Hypothalamus (tissue), 51 donors: Measurements from ENCODE around the gene ENAH.

Experiments
- DNase-seq, 51 donors: peaks; one replicate each; lab custom pipeline; 2025; lab: John Stamatoyannopoulos, UW

The ENAH gene

DNA sequence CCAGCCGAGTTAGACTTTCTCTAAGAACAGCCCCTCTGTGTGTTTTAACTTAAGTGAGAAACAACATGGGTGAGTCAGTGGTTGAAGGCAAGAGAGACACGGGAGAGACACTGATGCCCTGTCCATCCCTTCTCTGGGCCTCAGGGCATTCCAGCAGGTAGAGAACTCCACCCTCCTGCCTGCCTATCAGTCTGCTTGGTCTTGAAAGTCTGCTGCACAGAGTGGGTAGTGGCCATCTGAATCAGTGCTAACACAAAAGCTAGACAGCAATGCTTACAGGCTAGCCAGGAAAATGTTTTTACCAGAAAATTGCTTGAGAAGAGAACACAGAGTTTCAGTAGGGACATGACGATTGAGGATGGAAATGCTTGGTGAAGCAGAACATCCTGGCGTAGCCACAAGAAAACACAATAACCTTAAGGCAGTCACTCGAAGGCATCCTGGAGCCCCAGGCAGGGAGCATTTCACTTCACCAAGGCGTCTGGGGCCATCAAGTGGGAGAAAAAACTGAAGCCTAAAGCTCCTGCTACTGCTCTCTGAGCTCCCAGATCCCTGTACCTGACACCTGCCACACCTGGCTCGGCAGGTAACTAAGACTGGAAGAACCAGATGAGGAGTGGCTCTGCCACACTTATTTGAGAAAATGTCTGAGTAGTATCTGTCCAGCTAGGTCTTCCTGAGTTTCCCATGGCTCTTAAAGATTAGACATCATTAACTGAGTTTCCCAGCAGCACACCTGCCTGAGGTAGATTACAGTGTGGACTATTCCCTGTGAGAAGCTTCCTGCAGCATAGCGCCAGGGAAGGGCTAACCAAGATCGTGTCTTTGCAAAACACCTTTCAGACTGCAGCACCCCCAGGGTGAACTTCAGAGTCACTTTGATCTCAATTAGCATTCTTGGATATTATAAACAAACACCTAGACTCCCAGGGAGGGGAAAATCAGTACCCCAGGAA, 207.0 kb downstream of the ENAH start:
- DNase-seq = no peak

- DNase-seq = no peak
Observed at GRCh38 chr1:225442123-225442505, 210.8 kb downstream of the ENAH start.

GRCh38 chr1:225441314-225442122, 211.4 kb downstream of the ENAH start:
- DNase-seq = no peak

- no peak for DNase-seq
Observed at GRCh38 chr1:225440380-225441221, 212.3 kb downstream of the ENAH start.

DNA sequence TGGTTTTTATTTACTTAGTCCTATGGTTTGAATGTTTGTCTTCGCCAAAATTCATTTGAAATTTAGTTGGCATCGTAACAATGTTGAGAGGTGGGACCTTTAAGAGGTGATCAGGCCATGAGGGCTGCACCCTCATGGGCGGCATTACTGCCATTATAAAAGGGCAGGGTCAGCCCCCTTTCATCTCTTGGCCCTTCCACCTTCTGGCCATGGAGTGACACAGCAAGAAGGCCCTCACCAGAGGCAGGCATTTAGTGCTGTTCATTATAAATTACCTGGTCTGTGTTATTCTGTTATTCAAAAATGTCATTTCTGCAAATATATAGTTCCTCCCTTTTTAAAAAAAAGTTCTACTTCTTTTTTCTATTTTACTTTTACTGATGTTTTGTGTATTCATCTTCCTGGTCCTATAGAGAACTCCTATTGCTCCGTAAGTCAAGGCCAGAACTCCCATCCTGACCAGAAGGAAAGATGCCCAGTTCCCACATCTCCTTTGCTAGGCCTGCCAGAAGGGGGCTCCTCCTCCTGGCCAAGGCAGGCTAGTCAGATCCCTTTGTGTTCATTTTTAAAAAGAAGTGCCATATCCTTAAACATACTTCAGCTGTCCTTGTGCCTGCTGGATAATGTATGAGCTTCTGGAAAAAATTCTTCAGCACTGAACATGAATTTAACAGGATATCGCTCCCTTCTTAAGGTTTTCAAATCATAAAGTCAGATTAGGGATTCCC, 215.0 kb downstream of the ENAH start:
- no peak for DNase-seq
